NCI-H1694 (cell line): ENCODE measurements around the gene POLD3.
A peak's percentile ranks its signal among the peaks of the same experiment; 100 is the strongest.

ENCODE experiments used
- DNase-seq: peaks from one replicate; lab custom pipeline; 2025; lab: John Stamatoyannopoulos, UW

The POLD3 gene

DNA sequence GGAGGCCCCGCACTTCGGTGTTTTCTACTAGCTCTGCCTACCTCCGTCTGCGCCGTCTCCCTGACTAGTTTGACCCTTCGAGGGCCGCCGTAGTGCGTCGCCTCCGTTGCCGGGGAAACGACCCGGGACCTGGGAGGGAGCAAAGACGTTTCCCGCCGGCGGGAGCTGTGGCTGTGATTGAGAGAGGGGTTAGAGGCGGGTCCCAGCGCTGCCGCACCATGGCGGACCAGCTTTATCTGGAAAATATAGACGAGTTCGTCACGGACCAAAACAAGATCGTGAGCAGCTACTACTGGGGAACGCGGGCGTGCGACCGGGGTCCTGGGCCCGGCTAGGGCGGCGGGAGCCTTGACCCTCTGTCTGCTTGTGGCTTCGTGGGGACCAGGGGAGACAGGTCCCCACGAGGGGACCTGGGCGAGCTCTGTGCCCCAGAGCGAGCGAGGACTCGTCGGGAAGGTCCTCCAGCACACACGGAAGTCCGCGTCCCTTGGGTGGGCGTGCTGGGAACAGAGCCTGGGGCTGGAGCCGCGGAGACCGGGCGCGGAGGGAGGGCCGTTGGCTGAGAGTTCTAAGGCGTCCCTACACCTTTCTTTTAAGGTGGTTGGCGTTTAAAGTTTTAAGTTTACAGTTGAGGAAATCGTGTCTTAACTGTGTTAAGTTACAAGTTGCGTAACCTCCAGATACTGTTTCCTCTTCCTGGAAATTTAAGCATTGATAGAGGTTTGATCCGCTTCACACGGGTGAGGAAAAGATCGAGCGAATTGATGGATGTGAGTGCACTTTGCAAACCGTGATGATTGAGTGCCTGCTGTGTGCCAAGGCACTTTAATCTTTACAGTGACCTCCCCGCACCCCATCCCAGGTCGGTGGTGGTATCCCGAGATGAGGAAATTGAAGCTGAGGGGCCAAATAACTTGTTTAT is at the start of gene POLD3:
Gene POLD3, plus strand, starts transcription at position 142 of the 922 bp plus-strand sequence. Its CDS starts 77 bp downstream, at position 219.
- peak; percentile 80 for DNase-seq

DNA sequence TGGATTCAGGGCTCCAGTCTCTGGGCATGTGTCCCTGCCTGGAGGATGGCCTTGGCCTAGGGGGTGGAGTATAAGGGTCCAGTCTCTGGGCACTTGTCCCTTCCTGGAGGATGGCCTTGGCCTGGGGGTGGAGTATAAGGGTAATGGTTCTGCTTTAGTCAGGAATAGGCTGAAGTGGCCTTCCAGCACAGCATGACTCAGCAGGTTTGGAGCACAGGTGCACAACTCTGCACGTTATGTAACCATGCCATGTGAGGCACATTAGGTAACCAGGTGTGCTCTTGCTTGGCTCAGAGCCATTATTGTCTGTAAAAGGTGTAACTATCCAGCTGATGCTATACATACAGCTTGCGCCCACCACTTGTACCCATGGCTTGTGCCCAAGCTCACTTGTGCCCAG is 48.4 kb upstream of the POLD3 start:
- DNase-seq = no peak

- DNase-seq = no peak
These were observed 45.6 kb upstream of the POLD3 start for GRCh38 chr11:74546752-74547151.

DNA sequence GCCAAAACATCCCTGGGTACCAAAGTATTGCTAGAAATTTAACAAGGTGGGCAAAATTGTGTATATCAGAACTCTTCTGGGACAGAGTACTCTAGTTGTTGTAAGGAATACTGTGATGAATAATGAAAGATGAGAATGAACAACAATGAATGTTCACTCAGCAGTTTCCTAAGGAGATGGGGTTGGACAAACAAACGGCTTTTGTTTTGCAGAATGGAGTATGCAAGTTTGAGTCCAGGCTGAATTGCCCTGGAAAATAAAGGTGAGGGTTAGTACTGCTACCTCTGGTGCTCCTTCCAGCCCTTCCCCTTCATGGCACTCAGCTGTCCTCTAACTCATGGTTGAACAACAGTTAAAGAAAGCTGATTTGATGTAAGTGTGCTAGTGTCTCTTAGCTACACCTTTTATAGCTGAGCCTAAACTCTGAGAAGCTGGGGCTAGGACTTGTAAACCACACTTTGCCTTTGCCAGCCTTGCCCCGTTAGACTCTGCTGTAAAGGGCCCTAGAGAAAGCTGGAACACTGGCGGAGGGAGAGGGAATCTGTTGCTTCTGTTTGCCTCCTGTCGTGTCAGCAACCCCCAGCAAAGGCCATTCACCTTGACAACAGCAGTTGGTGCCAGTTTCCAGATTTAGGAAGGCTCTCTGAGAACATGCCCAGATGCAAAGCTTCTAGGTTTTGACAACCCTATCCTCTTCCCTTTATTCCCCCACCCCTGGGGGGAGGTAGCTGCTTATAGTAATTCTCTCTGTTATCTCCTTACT is 41.2 kb upstream of the POLD3 start:
- DNase-seq = no peak

DNA sequence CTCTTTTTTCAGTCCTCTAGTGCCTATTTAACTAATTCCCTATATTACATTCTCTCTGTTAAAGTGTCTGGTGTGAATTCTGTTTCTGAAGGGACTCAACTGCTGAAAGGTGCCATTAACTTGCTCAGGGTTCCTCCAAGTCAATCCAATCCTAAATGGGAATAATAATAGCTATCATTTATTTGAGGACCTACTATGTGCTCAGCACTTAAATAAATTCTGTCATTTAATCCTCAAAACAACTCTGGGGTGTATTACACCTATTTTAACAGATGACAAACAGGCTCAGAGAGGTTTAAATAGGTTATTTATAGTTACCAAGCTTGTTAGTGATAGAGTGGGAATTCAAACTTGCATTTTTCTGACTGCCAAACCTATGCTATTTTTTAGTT is 40.6 kb upstream of the POLD3 start:
- DNase-seq = no peak

GRCh38 chr11:74557526-74557925 is 34.9 kb upstream of the POLD3 start:
- no peak for DNase-seq

GRCh38 chr11:74559110-74559933 is 33.1 kb upstream of the POLD3 start:
- no peak for DNase-seq

- DNase-seq = no peak
These were observed 32.5 kb upstream of the POLD3 start for GRCh38 chr11:74559934-74560309.

DNA sequence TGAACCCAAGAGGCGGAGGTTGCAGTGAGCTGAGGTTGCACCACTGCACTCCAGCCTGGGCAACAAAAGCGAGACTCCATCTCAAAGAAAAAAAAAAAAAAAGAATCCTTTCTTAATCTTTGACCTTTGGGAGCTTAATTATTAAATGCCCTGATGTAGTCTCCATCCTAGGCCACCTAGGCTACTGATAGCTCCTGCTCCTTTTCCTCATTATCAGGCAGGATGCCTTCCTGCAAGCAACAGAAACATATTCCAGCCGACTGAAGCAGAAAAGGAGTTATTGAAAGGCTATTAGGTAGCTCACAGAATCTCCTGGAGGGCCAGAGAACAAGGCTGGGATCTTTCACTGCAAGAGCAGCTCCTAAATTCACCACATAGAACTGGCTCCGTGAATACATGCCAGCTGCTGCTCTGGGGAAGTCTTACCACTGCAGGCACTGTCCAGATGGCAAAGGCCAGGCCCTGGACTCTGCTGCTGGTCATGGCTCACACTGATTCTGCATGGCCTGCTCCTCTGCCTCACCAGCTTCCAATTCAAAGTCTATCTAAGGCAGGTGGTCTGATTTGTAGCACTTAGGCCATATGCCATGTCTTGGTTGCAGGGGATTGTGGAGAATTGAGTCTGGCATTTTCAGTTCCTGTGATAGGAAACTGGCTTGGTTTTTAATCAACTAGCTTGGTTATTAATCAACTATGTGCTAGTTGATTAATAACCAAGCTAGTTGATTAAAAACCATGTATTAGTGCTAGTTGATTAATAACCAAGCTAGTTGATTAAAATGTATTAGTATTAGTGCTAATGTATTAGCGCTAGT is 26.0 kb upstream of the POLD3 start:
- no peak for DNase-seq

DNA sequence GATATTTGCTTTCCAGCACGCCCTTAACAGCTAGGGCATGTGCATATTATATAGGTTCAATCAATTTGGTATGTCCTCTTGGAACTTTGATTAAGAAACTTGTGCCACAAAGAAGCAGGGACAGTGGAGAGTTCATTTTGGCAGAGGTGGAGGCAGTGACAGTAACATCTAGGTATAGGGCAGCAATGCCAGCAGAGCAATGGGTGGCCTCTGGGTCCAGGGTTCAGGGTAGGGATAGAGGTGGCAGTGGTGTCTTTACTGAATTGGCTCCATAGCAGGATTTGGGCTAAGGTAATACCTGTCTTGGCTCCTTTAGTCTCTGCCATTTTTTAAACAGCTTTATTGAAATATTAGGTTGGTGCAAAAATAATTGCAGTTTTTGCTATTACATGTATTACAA is 24.4 kb upstream of the POLD3 start:
- DNase-seq = no peak

DNA sequence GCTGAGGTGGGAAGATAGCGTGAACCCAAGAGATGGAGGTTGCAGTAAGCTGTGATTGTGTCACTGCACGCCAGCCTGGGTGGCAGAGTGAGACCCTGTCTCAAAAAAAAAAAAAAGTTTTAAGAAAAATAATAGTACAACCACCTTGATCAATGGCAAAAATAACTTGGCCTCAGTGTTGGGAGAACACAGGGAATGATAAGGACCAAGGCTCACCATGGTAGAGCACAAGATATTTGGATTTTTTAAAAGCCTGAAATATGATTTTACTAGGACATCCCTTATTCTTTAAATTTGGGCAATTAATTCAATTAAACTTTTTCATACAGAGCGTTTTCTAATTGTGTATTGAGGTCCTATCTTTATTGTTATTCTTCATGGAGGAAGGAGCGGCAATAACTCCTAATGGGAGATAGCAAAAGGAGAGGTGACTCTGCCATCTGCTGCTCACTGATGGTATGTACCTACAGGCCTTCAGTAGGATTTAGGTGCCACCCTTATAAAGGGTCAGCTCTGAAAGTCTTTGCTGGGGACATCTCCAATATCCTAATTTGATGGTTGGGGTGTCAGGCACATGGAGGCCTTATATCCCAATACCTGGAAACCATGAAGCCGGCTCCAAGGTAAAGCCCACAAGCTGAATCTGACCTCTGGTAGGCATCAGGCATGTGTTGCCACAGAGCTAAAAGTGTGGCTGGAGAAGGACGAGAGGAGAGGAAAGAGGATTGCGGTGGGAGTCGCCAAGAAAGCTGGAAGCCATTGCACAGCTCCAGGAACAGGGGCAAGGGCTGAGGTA is 21.9 kb upstream of the POLD3 start:
- DNase-seq = peak; percentile 35

DNA sequence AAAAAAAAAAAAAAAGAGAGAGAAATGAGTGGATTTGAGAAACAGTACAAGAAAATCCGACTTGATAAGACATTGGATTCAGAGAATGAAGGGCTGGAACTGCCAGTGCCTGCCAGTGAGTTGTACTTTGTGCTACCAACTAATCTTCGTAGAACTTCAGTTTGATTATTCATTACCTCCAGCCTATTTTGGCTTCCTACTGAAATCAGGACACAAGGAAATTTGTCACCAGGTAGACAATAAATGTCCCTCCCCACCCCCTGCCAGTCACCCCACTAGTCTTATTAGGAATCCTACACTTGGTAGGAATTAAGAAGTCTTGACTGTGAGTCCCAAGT is 21.4 kb upstream of the POLD3 start:
- no peak for DNase-seq

- no peak for DNase-seq
These were observed 20.0 kb upstream of the POLD3 start for GRCh38 chr11:74572349-74572748.

DNA sequence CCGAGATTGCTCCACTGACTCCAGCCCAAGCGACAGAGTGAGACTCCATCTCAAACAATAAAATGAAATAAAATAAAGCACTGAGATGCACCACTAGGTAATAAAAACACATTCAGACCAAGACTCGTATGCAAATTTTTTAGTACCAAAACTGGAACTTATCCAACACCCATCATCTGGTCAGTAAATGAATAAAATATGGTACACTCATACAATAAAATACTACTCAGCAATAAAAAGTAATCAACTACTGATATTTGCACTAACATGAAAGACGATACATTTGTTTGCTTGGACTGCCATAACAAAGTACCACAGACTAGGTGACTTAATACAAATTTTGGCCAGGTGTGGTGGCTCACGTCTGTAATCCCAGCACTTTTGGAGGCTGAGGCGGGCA is 17.8 kb upstream of the POLD3 start:
- DNase-seq = no peak

DNA sequence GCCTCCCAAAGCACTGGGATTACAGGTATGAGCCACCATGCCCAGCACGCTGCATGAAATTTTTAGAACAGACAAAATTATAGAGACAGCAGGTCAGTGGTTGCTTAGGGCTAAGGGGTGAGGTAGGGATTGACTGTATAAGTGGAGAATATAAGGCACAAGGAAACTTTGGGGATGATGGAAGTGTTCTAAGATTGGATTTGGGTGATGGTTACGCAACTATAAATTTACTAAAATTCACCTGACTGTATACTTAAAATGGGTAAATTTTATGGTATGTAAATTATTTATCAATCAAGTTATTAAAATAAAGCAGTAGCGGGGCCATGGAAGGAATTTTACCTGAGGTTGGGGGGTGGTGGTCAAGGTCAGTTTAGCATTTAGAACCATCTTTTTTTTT is 16.4 kb upstream of the POLD3 start:
- no peak for DNase-seq

GRCh38 chr11:74577181-74577580 is 15.2 kb upstream of the POLD3 start:
- DNase-seq = no peak

- peak; percentile 48 for DNase-seq
These were observed 14.6 kb upstream of the POLD3 start for GRCh38 chr11:74577624-74578396.

GRCh38 chr11:74579577-74580270 is 12.7 kb upstream of the POLD3 start:
- DNase-seq = no peak

- DNase-seq = no peak
These were observed 10.3 kb upstream of the POLD3 start for GRCh38 chr11:74581954-74582547.
